PC-3 (cell line): ENCODE data around the gene ARFGAP1. TPM values are rescaled to one million over a fixed set of nuclear protein-coding genes. Genes with fewer than 3 reads are reported as not detected.

ENCODE experiments used
- ATAC-seq: fragments of 200-7000 bp; cut with Tn5 transposase; 2 replicates; pipeline ENCODE4 v1.9.1; 2020; ENCODE audit warnings: mild to moderate bottlenecking, moderate library complexity
- BruUV-seq: library from RNA; stranded (reverse); fragments of 400-500 nt; replicated peaks from 2 replicates; lab custom pipeline; 2021; lab: Mats Ljungman, UMichigan
- CTCF ChIA-PET: fragments of 300-600 bp; sonication (Branson Sonifier 250); formaldehyde crosslinking; loops from one replicate; lab custom pipeline; 2022; ENCODE audit warnings: antibody characterized with exemption; lab: Charles Lee
- POLR2A ChIA-PET: fragments of 300-600 bp; sonication (Branson Sonifier 250); formaldehyde crosslinking; loops from one replicate; lab custom pipeline; 2022; ENCODE audit warnings: antibody characterized with exemption; ENCODE audit not compliant: unreplicated experiment; lab: Charles Lee
- DNase-seq: peaks from one replicate; pipeline ENCODE4 v3.0.0-alpha.2; 2015
- H2AFZ ChIP-seq: fragments of 300-600 bp; sonication (generic); 2 replicates; pipeline ENCODE4 v1.6.0; 2016; ENCODE audit warnings: antibody characterized with exemption, low read length
- H3F3A ChIP-seq: fragments of 300-600 bp; sonication (generic); one replicate; pipeline ENCODE4 v1.6.0; 2017; ENCODE audit warnings: antibody characterized with exemption, low read length, control low read depth, mild to moderate bottlenecking; ENCODE audit not compliant: unreplicated experiment
- H3K27ac ChIP-seq: fragments of 300-600 bp; sonication (generic); 2 replicates; pipeline ENCODE4 v1.5.1; 2016; ENCODE audit warnings: mild to moderate bottlenecking, low read length
- H3K27me3 ChIP-seq: fragments of 300-600 bp; sonication (generic); 2 replicates; pipeline ENCODE4 v1.6.1; 2016; ENCODE audit warnings: low read length, mixed read lengths
- H3K36me3 ChIP-seq: fragments of 300-600 bp; sonication (generic); 2 replicates; pipeline ENCODE4 v1.6.1; 2016; ENCODE audit warnings: low read depth, mixed run types, low read length, mixed read lengths
- H3K4me1 ChIP-seq: fragments of 300-600 bp; sonication (generic); 2 replicates; pipeline ENCODE4 v1.5.1; 2016; ENCODE audit warnings: low read length; ENCODE audit not compliant: insufficient read depth
- H3K4me2 ChIP-seq: fragments of 300-600 bp; sonication (generic); 2 replicates; pipeline ENCODE4 v1.6.0; 2016; ENCODE audit warnings: low read length
- H3K4me3 ChIP-seq: fragments of 300-600 bp; sonication (generic); 2 replicates; pipeline ENCODE4 v1.5.1; 2016; ENCODE audit warnings: mild to moderate bottlenecking, low read length, mixed read lengths
- H3K79me2 ChIP-seq: fragments of 300-600 bp; sonication (generic); 2 replicates; pipeline ENCODE4 v1.6.1; 2017; ENCODE audit warnings: low read length, mixed read lengths
- H3K9ac ChIP-seq: fragments of 300-600 bp; sonication (generic); 2 replicates; pipeline ENCODE4 v1.6.0; 2016; ENCODE audit warnings: mild to moderate bottlenecking, low read length
- H3K9me2 ChIP-seq: fragments of 300-600 bp; sonication (generic); replicated peaks from 2 replicates; pipeline ENCODE4 v1.6.1; 2016; ENCODE audit warnings: mixed run types, low read length, mixed read lengths
- H3K9me3 ChIP-seq: fragments of 300-600 bp; sonication (generic); 2 replicates; pipeline ENCODE4 v1.6.1; 2016; ENCODE audit warnings: low read length, mixed read lengths
- H4K20me1 ChIP-seq: fragments of 300-600 bp; sonication (generic); 2 replicates; pipeline ENCODE4 v1.6.1; 2016; ENCODE audit warnings: low read length, mixed read lengths
- CTCF ChIP-seq: fragments of 300-600 bp; sonication (generic); conservative IDR thresholded peaks from 2 replicates; pipeline ENCODE4 v1.5.1; 2017; ENCODE audit warnings: antibody characterized with exemption, low read depth, mild to moderate bottlenecking, low read length
- EZH2 ChIP-seq: fragments of 300-600 bp; sonication (generic); IDR thresholded peaks from one replicate; pipeline ENCODE4 v1.6.1; 2017; ENCODE audit warnings: antibody characterized with exemption, mild to moderate bottlenecking, low read length; ENCODE audit not compliant: unreplicated experiment
- EZH2phosphoT487 ChIP-seq: fragments of 300-600 bp; sonication (generic); IDR thresholded peaks from 2 replicates; pipeline ENCODE4 v1.6.1; 2018; ENCODE audit warnings: mild to moderate bottlenecking, antibody characterized with exemption, low read length, borderline replicate concordance
- intact Hi-C: fragments of 100-400 bp; cut with micrococcal nuclease; formaldehyde crosslinking; loops from 2 replicates; pipeline ENCODE4 v1.9.0; 2023
- total RNA-seq: library from RNA; depleted of rRNA; stranded (reverse); fragments of >200 nt; gene quantifications from 2 replicates; pipeline ENCODE4 v1.2.3, GENCODE V29; 2014

ARFGAP1 gene
- total RNA-seq, 1 experiment from 2014 or later, result 75.6 TPM

DNA sequence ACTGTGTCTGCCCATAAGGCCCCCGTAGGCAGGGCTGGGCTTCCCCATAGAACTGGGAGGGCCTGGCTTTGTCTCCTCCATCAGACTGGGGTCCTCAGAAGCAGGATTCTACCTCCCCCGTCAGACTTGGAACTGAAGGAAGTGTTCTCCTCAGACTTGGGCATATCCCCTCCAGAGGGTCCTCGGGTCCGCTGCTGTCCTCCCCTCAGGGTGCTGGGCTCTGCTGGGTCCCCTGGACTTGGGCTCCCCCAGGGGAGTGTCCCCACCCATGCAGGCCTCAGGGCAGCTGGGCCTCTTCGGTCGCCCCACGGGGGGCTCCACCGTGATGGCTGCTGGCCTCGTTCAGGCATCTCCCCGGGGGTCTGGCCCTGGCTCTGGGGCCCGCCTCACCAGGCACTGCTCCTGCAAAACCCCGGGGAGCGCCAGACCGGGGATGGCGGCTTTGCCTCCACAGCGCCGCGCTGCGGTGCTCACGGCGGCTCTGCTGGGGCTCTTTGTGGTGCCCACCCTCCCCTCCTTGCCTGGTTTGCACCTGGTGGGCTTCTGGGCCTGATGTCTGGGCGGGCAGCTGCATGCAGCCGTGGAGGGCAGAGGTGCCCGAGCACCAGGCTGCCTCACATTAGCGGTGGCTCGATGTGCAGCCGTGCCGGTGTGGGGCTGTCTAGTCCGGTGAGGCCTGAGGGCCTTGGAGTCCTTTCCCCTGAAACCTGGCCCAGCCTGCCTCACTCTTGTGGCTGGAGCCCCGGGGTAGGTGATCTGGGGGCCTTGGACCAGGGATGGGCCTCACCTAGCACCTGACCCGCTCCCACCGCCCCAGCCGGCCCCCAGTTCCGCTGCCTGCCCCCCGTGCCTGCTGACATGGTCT lies 34.3 kb downstream of the ARFGAP1 start:
- Histone ChIP-seq H3K4me2 (no peak overlapping the region), H3K9ac (no peak overlapping the region), H3K9me2 (no peaks in the 10 kb centered on the region), H2AFZ (no peak overlapping the region), H3K27ac (no peak overlapping the region), H3K36me3 (no peaks in the 10 kb centered on the region), H3F3A (no peaks in the 10 kb centered on the region), H3K27me3 (peaks cover 21% of the 10 kb centered on the region; the same call in 1 of the 2 replicates), H3K4me3 (no peak overlapping the region), H3K79me2 (no peaks in the 10 kb centered on the region), H4K20me1 (no peaks in the 10 kb centered on the region), H3K4me1 (no peaks in the 10 kb centered on the region), H3K9me3 (no peaks in the 10 kb centered on the region)
- CTCF ChIA-PET, result no interaction called here
- TF ChIP-seq EZH2 (no peak), EZH2phosphoT487 (no peak), CTCF (no peak)
- ATAC-seq (no peak), DNase-seq (no peak)
- intact Hi-C loops, result no loop called here
- BruUV-seq, result no TSS peak
- POLR2A ChIA-PET, result no interaction called here

DNA sequence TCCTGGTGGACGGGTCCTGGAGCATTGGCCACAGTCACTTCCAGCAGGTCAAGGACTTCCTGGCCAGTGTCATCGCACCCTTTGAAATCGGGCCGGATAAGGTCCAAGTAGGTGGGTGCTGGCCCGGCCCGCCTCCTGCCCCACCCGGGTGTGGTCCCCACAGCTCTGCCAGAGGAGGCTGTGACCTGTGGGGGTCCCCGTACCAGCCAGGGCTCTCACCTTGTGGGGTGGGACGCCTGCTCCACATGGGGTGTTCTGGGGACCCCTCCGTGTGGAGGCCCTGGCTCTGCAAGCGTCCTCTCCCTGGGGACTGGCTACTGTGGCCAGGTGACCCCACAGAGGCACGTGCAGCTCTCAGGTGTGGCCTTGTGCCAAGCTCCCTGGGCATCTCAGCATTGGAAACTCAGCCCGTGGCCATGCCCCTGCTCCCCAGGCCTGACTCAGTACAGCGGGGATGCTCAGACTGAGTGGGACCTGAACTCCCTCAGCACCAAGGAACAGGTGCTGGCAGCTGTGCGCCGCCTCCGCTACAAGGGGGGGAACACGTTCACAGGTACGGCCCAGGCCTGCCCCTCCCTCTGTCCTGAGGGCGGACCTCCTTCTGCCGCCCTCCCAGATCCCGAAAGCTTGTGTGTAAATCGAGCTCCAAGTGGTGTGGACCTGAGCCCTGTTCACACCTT lies 35.1 kb downstream of the ARFGAP1 start:
- no peak overlapping the region for H3K4me2 ChIP-seq
- no peak overlapping the region for H3K9ac ChIP-seq
- ChIA-PET POLR2A (no interaction called here), CTCF (no interaction called here)
- BruUV-seq, result no TSS peak
- H3K79me2 ChIP-seq, result no peaks in the 10 kb centered on the region
- no peak for DNase-seq
- H3K27ac ChIP-seq, result no peak overlapping the region
- ATAC-seq, result no peak
- no peaks in the 10 kb centered on the region for H3K4me1 ChIP-seq
- intact Hi-C loops, result no loop called here
- peaks cover 19% of the 10 kb centered on the region; the same call in 1 of the 2 replicates for H3K27me3 ChIP-seq
- H4K20me1 ChIP-seq, result no peaks in the 10 kb centered on the region
- H3K4me3 ChIP-seq, result no peak overlapping the region
- H3F3A ChIP-seq, result no peaks in the 10 kb centered on the region
- no peaks in the 10 kb centered on the region for H3K9me2 ChIP-seq
- H2AFZ ChIP-seq, result no peak overlapping the region
- H3K9me3 ChIP-seq, result no peaks in the 10 kb centered on the region
- no peaks in the 10 kb centered on the region for H3K36me3 ChIP-seq
- TF ChIP-seq EZH2phosphoT487 (no peak), EZH2 (no peak), CTCF (no peak)
